ENCODE results near the gene DIS3L2. TPM values are rescaled to one million over a fixed set of nuclear protein-coding genes. Genes with fewer than 3 reads are reported as not detected.
"Not testable (repeated sequence)": the region's sequence is repeated elsewhere in the genome, so short reads cannot be mapped to it uniquely, and the experiment has no call there.

The DIS3L2 gene
- polyA plus RNA-seq, 2 donors = 16.6 to 23.3 TPM

GRCh38 chr2:232323967-232324366, 362.5 kb downstream of the DIS3L2 start:
- H3K9me3 ChIP-seq (ENCODE audit: control insufficient read depth in 2 of 2, insufficient read depth in 1 of 2, low read depth in 1 of 2, low read length in 1 of 2); H3K4me3 ChIP-seq (ENCODE audit: low read depth in 1 of 2, low read length in 2 of 2); H3K36me3 ChIP-seq (ENCODE audit: control insufficient read depth in 2 of 2, insufficient read depth in 2 of 2, low read length in 1 of 2); H3K27ac ChIP-seq (ENCODE audit: low read depth in 2 of 2, low read length in 1 of 2); H3K27me3 ChIP-seq (ENCODE audit: control insufficient read depth in 1 of 2, insufficient read depth in 2 of 2, low read length in 2 of 2): not testable (repeated sequence)
- WGBS, 2 donors = 88 to 90% methylated on average over 6 of the region's 6 CpGs
- H3K4me1 ChIP-seq (ENCODE audit: control insufficient read depth in 2 of 2, insufficient read depth in 2 of 2, low read length in 1 of 2) = peaks cover 0 to 20% of the 10 kb centered on the region in 2 donors

- Histone ChIP-seq H3K4me1 (ENCODE audit: control insufficient read depth in 2 of 2, insufficient read depth in 2 of 2, low read length in 1 of 2) (peaks cover 0 to 18% of the 10 kb centered on the region in 2 donors), H3K4me3 (ENCODE audit: low read depth in 1 of 2, low read length in 2 of 2) (no peak overlapping the region), H3K27ac (ENCODE audit: low read depth in 2 of 2, low read length in 1 of 2) (no peak overlapping the region), H3K36me3 (ENCODE audit: control insufficient read depth in 2 of 2, insufficient read depth in 2 of 2, low read length in 1 of 2) (no peaks in the 10 kb centered on the region), H3K9me3 (ENCODE audit: control insufficient read depth in 2 of 2, insufficient read depth in 1 of 2, low read depth in 1 of 2, low read length in 1 of 2) (no peaks in the 10 kb centered on the region), H3K27me3 (ENCODE audit: control insufficient read depth in 1 of 2, insufficient read depth in 2 of 2, low read length in 2 of 2) (no peaks in the 10 kb centered on the region)
- 84 to 88% methylated on average over 4 of the region's 4 CpGs for WGBS, 2 donors
These were observed 363.3 kb downstream of the DIS3L2 start for GRCh38 chr2:232324778-232325177.

DNA sequence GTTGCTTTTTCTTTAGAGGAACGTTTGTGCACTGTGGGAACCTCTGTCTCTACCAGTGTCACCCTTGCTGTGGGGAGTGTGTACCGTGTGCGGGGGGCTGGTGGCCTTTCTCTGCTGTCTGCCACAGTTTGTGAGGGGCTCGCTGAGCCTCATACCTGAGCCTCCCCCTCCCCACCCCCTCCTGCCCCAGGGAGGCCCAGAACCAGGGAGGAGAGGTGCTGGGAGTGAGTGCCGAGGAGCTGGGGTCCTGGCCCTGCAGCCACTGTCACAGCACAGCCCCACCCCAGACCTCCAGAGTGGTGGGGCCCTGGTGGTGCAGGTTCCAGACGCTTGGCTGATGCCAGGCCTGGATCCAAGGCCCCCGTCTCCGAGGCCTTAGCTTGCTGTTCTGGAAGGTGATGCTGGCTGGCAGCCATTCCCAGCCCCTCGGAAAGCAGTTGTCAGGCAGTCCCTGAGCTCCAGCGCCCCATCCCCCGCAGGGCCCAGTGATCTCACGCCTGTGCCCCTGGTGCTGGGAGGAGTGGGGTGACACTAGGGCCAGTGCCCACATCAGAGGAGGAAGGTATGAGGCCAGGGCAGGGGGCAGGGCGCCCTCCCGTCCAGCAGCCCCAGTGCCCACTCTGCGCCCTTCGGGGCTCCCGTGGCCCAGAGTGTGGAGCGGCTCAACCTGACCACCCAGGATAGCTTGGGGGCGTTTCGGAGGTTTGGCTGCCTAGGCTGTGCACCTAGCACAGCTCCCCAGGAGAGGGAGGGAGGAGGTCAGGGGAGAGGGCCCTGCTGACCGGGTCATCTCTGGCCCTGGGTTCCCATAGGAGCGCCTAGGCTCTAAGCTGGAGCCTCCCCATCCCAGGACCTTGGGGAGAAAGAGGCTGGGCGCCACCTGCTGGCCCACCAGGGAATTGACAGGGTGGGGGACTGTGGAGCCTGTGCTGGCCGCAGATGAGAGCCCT, 364.1 kb downstream of the DIS3L2 start:
- no peaks in the 10 kb centered on the region for H3K9me3 ChIP-seq (ENCODE audit: control insufficient read depth in 2 of 2, insufficient read depth in 1 of 2, low read depth in 1 of 2, low read length in 1 of 2)
- no peak overlapping the region for H3K27ac ChIP-seq (ENCODE audit: low read depth in 2 of 2, low read length in 1 of 2)
- H3K27me3 ChIP-seq (ENCODE audit: control insufficient read depth in 1 of 2, insufficient read depth in 2 of 2, low read length in 2 of 2) = no peaks in the 10 kb centered on the region
- 69 to 85% methylated on average over 20 to 22 of the region's 24 CpGs for WGBS, 2 donors
- peaks cover 0 to 18% of the 10 kb centered on the region in 2 donors for H3K4me1 ChIP-seq (ENCODE audit: control insufficient read depth in 2 of 2, insufficient read depth in 2 of 2, low read length in 1 of 2)
- H3K4me3 ChIP-seq (ENCODE audit: low read depth in 1 of 2, low read length in 2 of 2) = no peak overlapping the region
- no peaks in the 10 kb centered on the region for H3K36me3 ChIP-seq (ENCODE audit: control insufficient read depth in 2 of 2, insufficient read depth in 2 of 2, low read length in 1 of 2)

DNA sequence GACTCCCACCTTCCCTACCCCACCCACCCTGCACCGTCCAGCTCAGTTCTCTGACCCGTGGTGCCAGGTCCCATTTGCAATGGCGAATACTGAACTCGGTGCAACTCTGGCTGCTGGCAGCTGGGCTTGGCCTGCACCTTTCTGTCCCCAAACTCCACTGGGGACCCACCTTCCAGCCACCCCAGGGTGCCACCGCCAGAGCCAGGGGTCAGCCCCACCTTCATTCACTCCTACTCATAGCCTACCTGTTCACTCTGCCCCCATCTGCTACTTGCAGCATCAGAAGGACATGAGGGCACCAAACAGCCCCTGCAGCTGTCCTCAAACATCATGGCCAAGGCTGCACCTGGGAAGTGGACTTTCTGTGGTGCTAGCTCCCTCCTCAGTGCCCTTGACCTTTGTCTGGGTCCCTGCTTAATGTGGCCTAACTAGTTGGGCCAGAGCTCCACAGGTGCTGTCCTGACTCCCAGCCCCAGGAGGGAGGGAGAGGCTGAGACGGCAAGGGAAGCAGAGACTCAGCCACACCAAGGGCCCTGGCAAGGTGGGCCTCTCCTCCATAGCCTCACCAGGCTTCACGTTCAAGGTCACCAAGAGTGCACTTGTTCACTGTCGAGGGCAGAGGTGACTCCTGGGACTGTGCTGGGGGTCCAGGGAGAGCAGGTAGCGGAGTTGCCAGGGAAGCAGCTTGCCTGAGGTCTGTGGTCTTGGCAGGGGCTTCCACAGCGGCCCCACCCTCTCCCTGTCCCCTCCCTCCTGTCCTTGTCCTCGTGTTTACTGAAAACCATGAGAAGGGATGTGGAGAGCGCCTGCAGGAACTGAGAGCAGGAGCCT, 365.0 kb downstream of the DIS3L2 start:
- H3K4me3 ChIP-seq (ENCODE audit: low read depth in 1 of 2, low read length in 2 of 2); H3K27ac ChIP-seq (ENCODE audit: low read depth in 2 of 2, low read length in 1 of 2); H3K27me3 ChIP-seq (ENCODE audit: control insufficient read depth in 1 of 2, insufficient read depth in 2 of 2, low read length in 2 of 2); H3K9me3 ChIP-seq (ENCODE audit: control insufficient read depth in 2 of 2, insufficient read depth in 1 of 2, low read depth in 1 of 2, low read length in 1 of 2); H3K36me3 ChIP-seq (ENCODE audit: control insufficient read depth in 2 of 2, insufficient read depth in 2 of 2, low read length in 1 of 2): not testable (repeated sequence)
- H3K4me1 ChIP-seq (ENCODE audit: control insufficient read depth in 2 of 2, insufficient read depth in 2 of 2, low read length in 1 of 2) = peaks cover 0 to 18% of the 10 kb centered on the region in 2 donors
- WGBS, 2 donors = 59 to 68% methylated on average over 5 to 10 of the region's 12 CpGs

GRCh38 chr2:232327105-232328031, 365.9 kb downstream of the DIS3L2 start:
- Histone ChIP-seq H3K4me1 (ENCODE audit: control insufficient read depth in 2 of 2, insufficient read depth in 2 of 2, low read length in 1 of 2) (peaks cover 0 to 11% of the 10 kb centered on the region in 2 donors), H3K4me3 (ENCODE audit: low read depth in 1 of 2, low read length in 2 of 2) (no peak overlapping the region), H3K36me3 (ENCODE audit: control insufficient read depth in 2 of 2, insufficient read depth in 2 of 2, low read length in 1 of 2) (no peaks in the 10 kb centered on the region), H3K9me3 (ENCODE audit: control insufficient read depth in 2 of 2, insufficient read depth in 1 of 2, low read depth in 1 of 2, low read length in 1 of 2) (no peaks in the 10 kb centered on the region), H3K27me3 (ENCODE audit: control insufficient read depth in 1 of 2, insufficient read depth in 2 of 2, low read length in 2 of 2) (no peaks in the 10 kb centered on the region), H3K27ac (ENCODE audit: low read depth in 2 of 2, low read length in 1 of 2) (no peak overlapping the region)
- 53 to 57% methylated on average over 12 of the region's 12 CpGs for WGBS, 2 donors

DNA sequence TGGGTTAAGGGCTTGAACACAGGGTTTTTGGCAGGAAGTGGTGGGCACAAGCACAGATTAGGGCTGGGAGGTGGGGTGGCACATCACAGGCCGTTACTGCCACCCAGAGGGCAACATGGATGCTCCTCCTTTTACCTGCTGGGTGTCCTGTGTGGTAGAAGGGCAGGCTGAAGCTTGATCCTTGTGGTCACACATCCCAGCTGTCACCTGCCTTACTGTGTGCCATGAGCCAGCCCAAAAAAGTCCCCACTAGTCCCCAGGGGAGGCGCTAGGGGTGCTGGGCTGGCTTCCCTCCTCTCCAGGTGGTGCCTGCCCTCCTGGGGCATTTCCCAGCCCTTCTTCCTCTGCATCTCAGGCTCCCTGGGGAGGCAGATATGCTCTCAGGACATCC, 366.5 kb downstream of the DIS3L2 start:
- H3K9me3 ChIP-seq (ENCODE audit: control insufficient read depth in 2 of 2, insufficient read depth in 1 of 2, low read depth in 1 of 2, low read length in 1 of 2) = no peaks in the 10 kb centered on the region
- H3K4me1 ChIP-seq (ENCODE audit: control insufficient read depth in 2 of 2, insufficient read depth in 2 of 2, low read length in 1 of 2) = peaks cover 0 to 7% of the 10 kb centered on the region in 2 donors
- no peak overlapping the region for H3K4me3 ChIP-seq (ENCODE audit: low read depth in 1 of 2, low read length in 2 of 2)
- WGBS, 2 donors = 54 to 78% methylated on average over 2 of the region's 2 CpGs
- no peaks in the 10 kb centered on the region for H3K27me3 ChIP-seq (ENCODE audit: control insufficient read depth in 1 of 2, insufficient read depth in 2 of 2, low read length in 2 of 2)
- H3K27ac ChIP-seq (ENCODE audit: low read depth in 2 of 2, low read length in 1 of 2) = no peak overlapping the region
- no peaks in the 10 kb centered on the region for H3K36me3 ChIP-seq (ENCODE audit: control insufficient read depth in 2 of 2, insufficient read depth in 2 of 2, low read length in 1 of 2)

DNA sequence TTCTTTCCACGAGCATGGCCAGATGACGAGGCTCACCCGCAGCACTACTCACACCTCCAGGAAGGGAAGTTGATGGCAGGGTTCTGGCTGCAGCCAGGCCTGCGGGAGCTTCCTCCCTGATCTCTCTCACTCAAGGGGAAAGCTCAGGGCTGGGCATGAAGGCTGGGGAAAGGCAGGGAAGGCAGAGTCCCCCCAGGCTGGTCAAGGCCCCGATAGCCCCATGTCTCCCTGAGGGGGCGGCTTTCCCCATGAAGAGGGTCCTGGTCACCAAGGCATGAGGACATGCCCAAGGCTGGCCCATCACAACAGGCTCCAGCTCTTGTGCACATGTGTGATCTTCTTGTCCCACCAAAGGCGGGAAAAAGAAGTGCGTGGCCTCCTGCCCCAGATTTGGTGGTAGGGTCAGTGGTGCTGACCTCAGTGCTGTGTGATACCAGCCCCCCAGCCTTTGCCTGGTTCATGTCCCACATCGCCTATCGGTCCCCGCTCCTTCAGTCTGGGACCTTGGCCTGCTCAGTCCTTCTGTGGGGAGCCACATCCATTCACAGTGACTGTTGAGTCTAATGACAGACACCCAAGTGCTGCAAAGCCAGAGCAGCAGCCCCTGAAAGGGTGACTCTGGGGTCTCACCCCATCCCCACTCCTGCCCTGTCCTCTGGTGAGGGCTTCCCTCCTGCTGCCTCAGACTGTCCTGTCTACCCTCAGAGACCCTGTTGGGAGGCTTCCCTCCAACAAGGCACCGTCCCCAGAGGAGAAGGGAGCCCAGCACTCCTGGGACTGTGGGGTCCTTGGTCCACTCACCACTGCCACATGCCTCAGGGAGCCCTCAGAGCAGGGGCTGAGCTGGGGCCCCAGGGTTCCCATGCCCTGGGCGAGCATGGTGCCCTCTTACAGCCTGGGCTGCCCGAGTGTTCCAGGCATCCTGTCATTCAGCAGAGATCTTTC, 367.3 kb downstream of the DIS3L2 start:
- no peak overlapping the region for H3K27ac ChIP-seq (ENCODE audit: low read depth in 2 of 2, low read length in 1 of 2)
- no peaks in the 10 kb centered on the region for H3K9me3 ChIP-seq (ENCODE audit: control insufficient read depth in 2 of 2, insufficient read depth in 1 of 2, low read depth in 1 of 2, low read length in 1 of 2)
- no peak overlapping the region for H3K4me3 ChIP-seq (ENCODE audit: low read depth in 1 of 2, low read length in 2 of 2)
- H3K27me3 ChIP-seq (ENCODE audit: control insufficient read depth in 1 of 2, insufficient read depth in 2 of 2, low read length in 2 of 2) = no peaks in the 10 kb centered on the region
- WGBS, 2 donors = 85 to 90% methylated on average over 14 of the region's 14 CpGs
- H3K36me3 ChIP-seq (ENCODE audit: control insufficient read depth in 2 of 2, insufficient read depth in 2 of 2, low read length in 1 of 2) = no peaks in the 10 kb centered on the region
- H3K4me1 ChIP-seq (ENCODE audit: control insufficient read depth in 2 of 2, insufficient read depth in 2 of 2, low read length in 1 of 2) = peaks cover 3 to 7% of the 10 kb centered on the region in 2 donors

- Histone ChIP-seq H3K9me3 (ENCODE audit: control insufficient read depth in 2 of 2, insufficient read depth in 1 of 2, low read depth in 1 of 2, low read length in 1 of 2) (no peaks in the 10 kb centered on the region), H3K27me3 (ENCODE audit: control insufficient read depth in 1 of 2, insufficient read depth in 2 of 2, low read length in 2 of 2) (no peaks in the 10 kb centered on the region), H3K36me3 (ENCODE audit: control insufficient read depth in 2 of 2, insufficient read depth in 2 of 2, low read length in 1 of 2) (peaks cover 0 to 3% of the 10 kb centered on the region in 2 donors), H3K4me1 (ENCODE audit: control insufficient read depth in 2 of 2, insufficient read depth in 2 of 2, low read length in 1 of 2) (peaks cover 3 to 7% of the 10 kb centered on the region in 2 donors), H3K4me3 (ENCODE audit: low read depth in 1 of 2, low read length in 2 of 2) (no peak overlapping the region), H3K27ac (ENCODE audit: low read depth in 2 of 2, low read length in 1 of 2) (no peak overlapping the region)
- 93 to 95% methylated on average over 15 of the region's 15 CpGs for WGBS, 2 donors
These were observed 368.2 kb downstream of the DIS3L2 start for GRCh38 chr2:232329716-232330067.

All from esophagus (tissue), 2 donors.